HepG2 (cell line): ENCODE measurements around the gene PRELID2. TPM values are rescaled to one million over a fixed set of nuclear protein-coding genes. Genes with fewer than 3 reads are reported as not detected.

ENCODE experiments used
- ATAC-seq: fragments of 200-7000 bp; cut with Tn5 transposase; 3 replicates; pipeline ENCODE4 v1.9.1; 2020; ENCODE audit warnings: mild to moderate bottlenecking, moderate library complexity
- BruUV-seq: library from RNA; stranded (reverse); fragments of 400-500 nt; replicated peaks from 2 replicates; lab custom pipeline; 2021; lab: Mats Ljungman, UMichigan
- CTCF ChIA-PET: fragments of 300-600 bp; formaldehyde crosslinking; extraction: SDS; loops from one replicate; lab custom pipeline; 2021; ENCODE audit warnings: low total read pairs, inconsistent platforms, low intra/inter-chr PET ratio; lab: Yijun Ruan, JAX
- POLR2A ChIA-PET: fragments of 350-600 bp; sonication (Branson Sonifier 250); formaldehyde crosslinking; loops from one replicate; lab custom pipeline; 2020; ENCODE audit warnings: antibody characterized with exemption, inconsistent platforms; lab: Yijun Ruan, JAX
- DNase-seq: peaks from one replicate; pipeline ENCODE4 v3.0.0-alpha.2; 2015; ENCODE audit warnings: low spot score
- FAIRE-seq: peaks from 3 replicates; lab custom pipeline; 2011; peaks lifted over from hg19 to GRCh38; lab: Jason Lieb, UNC
- H2AFZ ChIP-seq: one replicate; pipeline ENCODE4 v1.6.1; 2011; ENCODE audit warnings: low read length, inconsistent platforms
- H3K27ac ChIP-seq: fragments of 300-600 bp; 3 replicates; pipeline ENCODE4 v1.8.0; 2011; ENCODE audit warnings: mixed run types, mild to moderate bottlenecking, mixed read lengths, low read length, inconsistent platforms; ENCODE audit not compliant: insufficient read depth; ENCODE audit errors: extremely low read length
- H3K27me3 ChIP-seq, 2 experiments: fragments of 200-600 bp in 1 of 2; 2 replicates in 1 of 2; 3 replicates in 1 of 2; pipeline versions ENCODE4 v1.6.0 to v1.8.0; 2011; ENCODE audit warnings: low read length in 2 of 2, mild to moderate bottlenecking in 2 of 2, moderate library complexity in 2 of 2, inconsistent platforms in 1 of 2; ENCODE audit not compliant: insufficient read depth in 2 of 2, control insufficient read depth in 1 of 2
- H3K36me3 ChIP-seq, 2 experiments: fragments of 200-600 bp in 1 of 2; replicated peaks in 1 of 2; 2 replicates in 1 of 2; 3 replicates in 1 of 2; pipeline versions ENCODE4 v1.5.1 to v1.8.0; 2011; ENCODE audit warnings: low read length in 2 of 2, inconsistent platforms in 1 of 2; ENCODE audit not compliant: insufficient read depth in 2 of 2, control insufficient read depth in 1 of 2
- H3K4me1 ChIP-seq: 2 replicates; pipeline ENCODE4 v1.5.1; 2012; ENCODE audit warnings: low read length, inconsistent platforms; ENCODE audit not compliant: insufficient read depth
- H3K4me2 ChIP-seq: 2 replicates; pipeline ENCODE4 v1.6.0; 2011; ENCODE audit warnings: low read depth, low read length, inconsistent platforms
- H3K4me3 ChIP-seq, 3 experiments: fragments of 200-600 bp in 1 of 3; sonication (generic), shearing (Covaris generic) in 1 of 3; replicated peaks in 1 of 3; 2 replicates each; pipeline ENCODE4 v1.5.1; 2011 to 2016; ENCODE audit warnings: low read length in 3 of 3, inconsistent platforms in 2 of 3, low read depth in 2 of 3, mild to moderate bottlenecking in 2 of 3, control low read depth in 1 of 3, mixed read lengths in 1 of 3; ENCODE audit not compliant: insufficient read depth in 1 of 3
- H3K79me2 ChIP-seq: one replicate; pipeline ENCODE4 v1.6.1; 2011; ENCODE audit warnings: low read length, inconsistent platforms; ENCODE audit not compliant: insufficient read depth
- H3K9ac ChIP-seq: 2 replicates; pipeline ENCODE4 v1.6.0; 2011; ENCODE audit warnings: mild to moderate bottlenecking, low read depth, low read length, inconsistent platforms; ENCODE audit not compliant: insufficient read depth
- H3K9me3 ChIP-seq: 2 replicates; pipeline ENCODE4 v1.5.1; 2012; ENCODE audit warnings: mild to moderate bottlenecking, low read length
- H4K20me1 ChIP-seq: 2 replicates; pipeline ENCODE4 v1.6.0; 2011; ENCODE audit warnings: inconsistent platforms, mild to moderate bottlenecking, low read length, moderate library complexity; ENCODE audit not compliant: insufficient read depth
- AKAP8 ChIP-seq: sonication (generic); formaldehyde crosslinking; IDR thresholded peaks from 2 replicates; pipeline ENCODE4 v1.5.1; 2020; ENCODE audit warnings: mild to moderate bottlenecking, missing genetic modification reagents
- DMAP1 ChIP-seq: IDR thresholded peaks from 2 replicates; pipeline ENCODE4 v1.6.1; 2016
- FOXK1 ChIP-seq: sonication (generic); formaldehyde crosslinking; IDR thresholded peaks from 2 replicates; pipeline ENCODE4 v1.4.0; 2020; ENCODE audit warnings: low read depth, missing genetic modification reagents, borderline replicate concordance
- NFATC3 ChIP-seq: sonication (generic); formaldehyde crosslinking; IDR thresholded peaks from 2 replicates; pipeline ENCODE4 v1.5.1; 2020; ENCODE audit warnings: mild to moderate bottlenecking, missing genetic modification reagents
- NR2F2 ChIP-seq: IDR thresholded peaks from 2 replicates; pipeline ENCODE4 v1.6.1; 2012; ENCODE audit warnings: low read depth, inconsistent platforms, borderline replicate concordance
- PHB2 ChIP-seq: fragments of 450-650 bp; IDR thresholded peaks from 2 replicates; pipeline ENCODE4 v1.6.1; 2018; ENCODE audit not compliant: partially characterized antibody
- ZMYM4 ChIP-seq: sonication (generic); formaldehyde crosslinking; IDR thresholded peaks from 2 replicates; pipeline ENCODE4 v1.8.1; 2023; ENCODE audit warnings: mild to moderate bottlenecking, missing genetic modification reagents
- ZNF121 ChIP-seq: sonication (generic); formaldehyde crosslinking; IDR thresholded peaks from 2 replicates; pipeline ENCODE4 v1.5.0; 2020; ENCODE audit warnings: mild to moderate bottlenecking, missing genetic modification reagents
- ZNF569 ChIP-seq: sonication (generic); formaldehyde crosslinking; IDR thresholded peaks from 2 replicates; pipeline ENCODE4 v1.5.0; 2020; ENCODE audit warnings: mild to moderate bottlenecking, missing genetic modification reagents, moderate library complexity, borderline replicate concordance
- ZNF713 ChIP-seq: sonication (generic); formaldehyde crosslinking; IDR thresholded peaks from 2 replicates; pipeline ENCODE4 v1.4.0; 2020; ENCODE audit warnings: mild to moderate bottlenecking, missing genetic modification reagents
- WGBS: methylation state at CpG from one replicate; pipeline ENCODE4 v1.1.6; 2017; ENCODE audit warnings: low lambda C conversion rate; 5-methylcytosine and 5-hydroxymethylcytosine counted together
- in situ Hi-C: cut with HindIII; loops from 2 replicates; pipeline ENCODE4 v1.10.0; 2017; ENCODE audit warnings: low pct_unique_long_range_greater_than_20kb; ENCODE audit not compliant: extremely low pct_ligation_motif_present
- intact Hi-C: fragments of 100-400 bp; cut with micrococcal nuclease; formaldehyde crosslinking; loops from one replicate; pipeline ENCODE4 v1.10.0; 2022; ENCODE audit not compliant: unreplicated experiment
- polyA plus RNA-seq, 8 experiments: library from polyadenylated mRNA; depleted of rRNA in 3 of 8; stranded (reverse) in 7 of 8; unstranded in 1 of 8; fragments of >200 nt; fragmentation: Illumina TruSeq in 4 of 8; extraction: Trizol in 4 of 8; gene quantifications; 2 replicates each; pipeline versions ENCODE4 v1.2.1 to v1.2.3, GENCODE V29; 2011 to 2016; ENCODE audit warnings: low read depth in 4 of 8, missing spikeins in 1 of 8, mixed read lengths in 1 of 8; ENCODE audit not compliant: insufficient read depth in 1 of 8
- total RNA-seq, 5 experiments: library from RNA; depleted of rRNA; stranded (reverse); fragments of >200 nt; fragmentation: Illumina TruSeq; extraction: Trizol; gene quantifications; 2 replicates each; pipeline ENCODE4 v1.2.3, GENCODE V29; 2016; ENCODE audit warnings: low read depth in 1 of 5
- TF ChIP-seq, protein P1 (sequence below): fragments of 450-650 bp; IDR thresholded peaks from 2 replicates; pipeline ENCODE4 v1.6.1; 2017; ENCODE audit warnings: mild to moderate bottlenecking
- TF ChIP-seq, protein P2 (sequence below): sonication (generic); formaldehyde crosslinking; IDR thresholded peaks from 2 replicates; pipeline ENCODE4 v1.8.0; 2022; ENCODE audit warnings: missing genetic modification reagents, mild to moderate bottlenecking, moderate library complexity, borderline replicate concordance
- TF ChIP-seq, protein P3 (sequence below): sonication (generic); formaldehyde crosslinking; IDR thresholded peaks from 2 replicates; pipeline ENCODE4 v1.5.0; 2020; ENCODE audit warnings: mild to moderate bottlenecking, low read depth, missing genetic modification reagents, borderline replicate concordance
- TF ChIP-seq, protein P4 (sequence below): sonication (generic); formaldehyde crosslinking; IDR thresholded peaks from 2 replicates; pipeline ENCODE4 v1.5.1; 2020; ENCODE audit warnings: missing genetic modification reagents, mild to moderate bottlenecking, borderline replicate concordance
- TF ChIP-seq, protein P5 (sequence below): IDR thresholded peaks from 2 replicates; pipeline ENCODE4 v1.6.1; 2016; ENCODE audit warnings: missing biosample characterization, missing genetic modification reagents, low read depth

Gene PRELID2
- total and polyA plus RNA-seq, 2 of the 13 experiments (the other 11 are each of a cell fraction or from before 2014, with no cell fraction given) = 10.0 to 22.9 TPM

DNA sequence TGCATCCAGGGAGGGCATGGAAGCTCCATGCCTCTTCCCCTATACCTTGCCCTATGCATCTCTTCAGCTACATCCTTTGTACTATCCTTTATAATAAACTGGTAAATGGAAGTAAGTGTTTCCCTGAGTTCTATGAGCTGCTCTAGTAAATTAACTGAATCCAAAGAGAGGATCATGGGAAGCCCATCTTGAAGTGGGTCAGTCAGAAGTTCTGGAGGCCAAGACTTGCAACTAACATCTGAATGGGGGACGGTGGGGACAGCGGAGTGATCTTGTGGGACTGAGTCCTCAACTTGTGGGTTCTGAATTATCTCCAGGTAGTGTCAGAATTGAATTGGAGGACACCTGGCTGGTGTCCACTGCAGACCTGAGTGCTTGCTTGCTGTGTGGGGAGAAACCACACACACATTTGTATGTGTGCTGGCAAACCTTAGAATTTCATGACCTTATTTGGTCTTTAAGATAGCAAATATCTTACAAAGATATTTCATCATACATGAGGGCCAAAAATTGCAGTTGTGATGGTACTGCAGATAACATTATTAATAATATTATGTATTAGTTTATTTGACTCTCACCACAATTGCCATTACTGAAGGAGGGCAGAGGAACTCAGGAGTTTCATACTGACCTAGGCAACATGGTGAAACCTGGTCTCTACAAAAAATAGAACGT, 5.5 kb upstream of the PRELID2 start (continued):
- TF ChIP-seq, protein P1, sequence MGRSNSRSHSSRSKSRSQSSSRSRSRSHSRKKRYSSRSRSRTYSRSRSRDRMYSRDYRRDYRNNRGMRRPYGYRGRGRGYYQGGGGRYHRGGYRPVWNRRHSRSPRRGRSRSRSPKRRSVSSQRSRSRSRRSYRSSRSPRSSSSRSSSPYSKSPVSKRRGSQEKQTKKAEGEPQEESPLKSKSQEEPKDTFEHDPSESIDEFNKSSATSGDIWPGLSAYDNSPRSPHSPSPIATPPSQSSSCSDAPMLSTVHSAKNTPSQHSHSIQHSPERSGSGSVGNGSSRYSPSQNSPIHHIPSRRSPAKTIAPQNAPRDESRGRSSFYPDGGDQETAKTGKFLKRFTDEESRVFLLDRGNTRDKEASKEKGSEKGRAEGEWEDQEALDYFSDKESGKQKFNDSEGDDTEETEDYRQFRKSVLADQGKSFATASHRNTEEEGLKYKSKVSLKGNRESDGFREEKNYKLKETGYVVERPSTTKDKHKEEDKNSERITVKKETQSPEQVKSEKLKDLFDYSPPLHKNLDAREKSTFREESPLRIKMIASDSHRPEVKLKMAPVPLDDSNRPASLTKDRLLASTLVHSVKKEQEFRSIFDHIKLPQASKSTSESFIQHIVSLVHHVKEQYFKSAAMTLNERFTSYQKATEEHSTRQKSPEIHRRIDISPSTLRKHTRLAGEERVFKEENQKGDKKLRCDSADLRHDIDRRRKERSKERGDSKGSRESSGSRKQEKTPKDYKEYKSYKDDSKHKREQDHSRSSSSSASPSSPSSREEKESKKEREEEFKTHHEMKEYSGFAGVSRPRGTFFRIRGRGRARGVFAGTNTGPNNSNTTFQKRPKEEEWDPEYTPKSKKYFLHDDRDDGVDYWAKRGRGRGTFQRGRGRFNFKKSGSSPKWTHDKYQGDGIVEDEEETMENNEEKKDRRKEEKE = no peak
- TF ChIP-seq ZMYM4 = no peak
- no peak for TF ChIP-seq FOXK1 (CRISPR knock-in tag)
- TF ChIP-seq ZNF121 = no peak
- TF ChIP-seq PHB2 = no peak

DNA sequence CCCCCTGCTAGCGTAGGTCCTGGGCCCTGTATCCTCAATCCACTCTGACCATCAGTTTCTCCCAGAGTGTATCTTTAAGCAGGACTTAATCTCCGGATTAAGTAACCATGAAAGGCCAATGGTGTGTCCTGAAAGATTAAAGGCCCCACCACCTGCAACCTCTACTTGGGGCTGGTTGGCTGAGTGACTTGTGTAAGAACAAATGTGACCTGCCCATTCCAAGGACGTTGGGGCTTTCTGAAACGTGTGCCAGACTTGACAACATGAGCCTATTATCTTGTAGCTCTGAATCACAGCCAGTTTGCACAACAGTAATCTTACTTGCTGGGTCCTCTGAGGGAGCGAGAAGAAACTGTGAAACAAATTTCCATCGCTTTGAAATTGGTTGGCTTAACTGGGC, 3.1 kb upstream of the PRELID2 start:
- no peak overlapping the region for H2AFZ ChIP-seq
- H3K36me3 ChIP-seq = no peaks in the 10 kb centered on the region
- H3K9ac ChIP-seq = no peak overlapping the region
- 29% methylated on average over 6 of the region's 6 CpGs for WGBS
- H3K9me3 ChIP-seq = no peaks in the 10 kb centered on the region
- in situ Hi-C loops (loop anchor here (10.0 kb wide), 1 partner anchor 217 kb away; no protein-coding TSS in a partner anchor), intact Hi-C loops (loop anchor here (2.0 to 5.0 kb wide), 2 partner anchors 99 to 211 kb away; partner anchors contain the start of gene SH3RF2)
- FAIRE-seq = no peak
- H3K4me2 ChIP-seq = no peak overlapping the region
- ATAC-seq = no peak
- H3K27ac ChIP-seq = no peak overlapping the region
- H4K20me1 ChIP-seq = no peaks in the 10 kb centered on the region
- no peak overlapping the region for H3K4me3 ChIP-seq
- POLR2A ChIA-PET = no interaction called here
- CTCF ChIA-PET = no interaction called here
- H3K27me3 ChIP-seq = no peaks in the 10 kb centered on the region; a peak in 1 of 5 replicates
- H3K4me1 ChIP-seq = peaks cover 36% of the 10 kb centered on the region
- peaks cover 11% of the 10 kb centered on the region for H3K79me2 ChIP-seq
- DNase-seq = peak; percentile 19
- no TSS peak for BruUV-seq
- TF ChIP-seq NR2F2 = no peak
- no peak for TF ChIP-seq ZNF713 (CRISPR knock-in tag)
- no peak for TF ChIP-seq NFATC3 (CRISPR knock-in tag)
- TF ChIP-seq DMAP1 (CRISPR knock-in tag) = no peak
- TF ChIP-seq, protein P2, sequence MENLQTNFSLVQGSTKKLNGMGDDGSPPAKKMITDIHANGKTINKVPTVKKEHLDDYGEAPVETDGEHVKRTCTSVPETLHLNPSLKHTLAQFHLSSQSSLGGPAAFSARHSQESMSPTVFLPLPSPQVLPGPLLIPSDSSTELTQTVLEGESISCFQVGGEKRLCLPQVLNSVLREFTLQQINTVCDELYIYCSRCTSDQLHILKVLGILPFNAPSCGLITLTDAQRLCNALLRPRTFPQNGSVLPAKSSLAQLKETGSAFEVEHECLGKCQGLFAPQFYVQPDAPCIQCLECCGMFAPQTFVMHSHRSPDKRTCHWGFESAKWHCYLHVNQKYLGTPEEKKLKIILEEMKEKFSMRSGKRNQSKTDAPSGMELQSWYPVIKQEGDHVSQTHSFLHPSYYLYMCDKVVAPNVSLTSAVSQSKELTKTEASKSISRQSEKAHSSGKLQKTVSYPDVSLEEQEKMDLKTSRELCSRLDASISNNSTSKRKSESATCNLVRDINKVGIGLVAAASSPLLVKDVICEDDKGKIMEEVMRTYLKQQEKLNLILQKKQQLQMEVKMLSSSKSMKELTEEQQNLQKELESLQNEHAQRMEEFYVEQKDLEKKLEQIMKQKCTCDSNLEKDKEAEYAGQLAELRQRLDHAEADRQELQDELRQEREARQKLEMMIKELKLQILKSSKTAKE (CRISPR knock-in tag) = no peak
- TF ChIP-seq, protein P3, sequence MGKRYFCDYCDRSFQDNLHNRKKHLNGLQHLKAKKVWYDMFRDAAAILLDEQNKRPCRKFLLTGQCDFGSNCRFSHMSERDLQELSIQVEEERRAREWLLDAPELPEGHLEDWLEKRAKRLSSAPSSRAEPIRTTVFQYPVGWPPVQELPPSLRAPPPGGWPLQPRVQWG (CRISPR knock-in tag) = no peak
- TF ChIP-seq, protein P4, sequence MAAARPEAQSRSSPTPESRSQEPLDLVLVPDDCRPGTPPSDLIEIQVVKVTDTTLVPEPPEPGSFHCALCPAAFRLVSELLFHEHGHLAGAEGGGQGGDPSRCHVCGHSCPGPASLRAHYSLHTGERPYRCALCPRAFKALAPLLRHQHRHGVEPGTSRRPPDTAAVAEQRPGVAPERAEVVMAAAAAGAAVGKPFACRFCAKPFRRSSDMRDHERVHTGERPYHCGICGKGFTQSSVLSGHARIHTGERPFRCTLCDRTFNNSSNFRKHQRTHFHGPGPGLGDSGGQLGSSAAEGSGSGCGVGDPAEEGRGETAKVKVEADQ = no peak
- no peak for TF ChIP-seq ZNF569 (CRISPR knock-in tag)
- no peak for TF ChIP-seq AKAP8 (CRISPR knock-in tag)
- TF ChIP-seq, protein P5, sequence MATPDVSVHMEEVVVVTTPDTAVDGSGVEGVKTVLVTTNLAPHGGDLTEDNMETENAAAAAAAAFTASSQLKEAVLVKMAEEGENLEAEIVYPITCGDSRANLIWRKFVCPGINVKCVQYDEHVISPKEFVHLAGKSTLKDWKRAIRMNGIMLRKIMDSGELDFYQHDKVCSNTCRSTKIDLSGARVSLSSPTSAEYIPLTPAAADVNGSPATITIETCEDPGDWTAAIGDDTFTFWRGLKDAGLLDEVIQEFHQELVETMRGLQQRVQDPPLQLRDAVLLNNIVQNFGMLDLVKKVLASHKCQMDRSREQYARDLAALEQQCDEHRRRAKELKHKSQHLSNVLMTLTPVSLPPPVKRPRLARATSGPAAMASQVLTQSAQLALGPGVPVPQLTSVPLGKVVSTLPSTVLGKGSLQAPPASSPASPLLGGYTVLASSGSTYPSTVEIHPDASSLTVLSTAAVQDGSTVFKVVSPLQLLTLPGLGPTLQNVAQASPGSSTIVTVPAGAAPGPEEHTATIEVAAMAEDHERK = no peak
